Right lobe of liver (tissue), 4 donors: ENCODE results near the gene RFESD.

Source experiments
- CTCF ChIP-seq, 4 donors: fragments of 200-600 bp in 3 of 4; fragments of 450-650 bp in 1 of 4; IDR thresholded peaks; one replicate each; pipeline versions ENCODE4 v1.5.1 to v1.8.0; 2016 to 2022; ENCODE audit warnings: antibody characterized with exemption in 4 of 4, mild to moderate bottlenecking in 2 of 4
- POLR2A ChIP-seq: fragments of 450-650 bp; IDR thresholded peaks from one replicate; pipeline ENCODE4 v1.6.1; 2017; ENCODE audit warnings: antibody characterized with exemption, mild to moderate bottlenecking
- donor health status: DM: no; HTN: no; CAD: no.
- donor health status: DM: no; HTN: no; CAD: no.
- donor health status: DM: no; HTN: yes; CAD: no.

DNA sequence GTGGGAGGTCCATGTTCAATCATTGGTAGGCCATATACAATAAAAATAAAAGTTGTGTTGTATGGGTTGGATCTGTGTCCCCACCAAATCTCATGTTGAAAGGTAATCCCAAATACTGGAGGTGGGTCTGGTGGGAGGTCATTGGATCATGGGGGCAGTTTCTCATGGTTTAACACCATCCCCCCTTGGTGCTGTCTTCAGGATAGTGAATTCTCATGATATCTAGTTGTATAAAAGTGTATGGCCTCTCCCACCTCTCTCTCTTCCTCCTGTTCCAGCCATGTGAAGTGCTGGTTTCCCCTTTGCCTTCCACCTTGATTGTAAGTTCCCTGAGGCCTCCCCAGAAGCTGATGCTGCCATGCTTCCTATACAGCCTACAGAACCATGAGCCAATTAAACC is 21.1 kb downstream of the RFESD start:
- no peak for TF ChIP-seq POLR2A
- TF ChIP-seq CTCF (IDR thresholded peaks at IDR 0.05): no peak
